ENCODE measurements around the gene MICAL3.
A peak's percentile ranks its signal among the peaks of the same experiment; 100 is the strongest.
"Not testable (repeated sequence)": the region's sequence is repeated elsewhere in the genome, so short reads cannot be mapped to it uniquely, and the experiment has no call there.

The MICAL3 gene

DNA sequence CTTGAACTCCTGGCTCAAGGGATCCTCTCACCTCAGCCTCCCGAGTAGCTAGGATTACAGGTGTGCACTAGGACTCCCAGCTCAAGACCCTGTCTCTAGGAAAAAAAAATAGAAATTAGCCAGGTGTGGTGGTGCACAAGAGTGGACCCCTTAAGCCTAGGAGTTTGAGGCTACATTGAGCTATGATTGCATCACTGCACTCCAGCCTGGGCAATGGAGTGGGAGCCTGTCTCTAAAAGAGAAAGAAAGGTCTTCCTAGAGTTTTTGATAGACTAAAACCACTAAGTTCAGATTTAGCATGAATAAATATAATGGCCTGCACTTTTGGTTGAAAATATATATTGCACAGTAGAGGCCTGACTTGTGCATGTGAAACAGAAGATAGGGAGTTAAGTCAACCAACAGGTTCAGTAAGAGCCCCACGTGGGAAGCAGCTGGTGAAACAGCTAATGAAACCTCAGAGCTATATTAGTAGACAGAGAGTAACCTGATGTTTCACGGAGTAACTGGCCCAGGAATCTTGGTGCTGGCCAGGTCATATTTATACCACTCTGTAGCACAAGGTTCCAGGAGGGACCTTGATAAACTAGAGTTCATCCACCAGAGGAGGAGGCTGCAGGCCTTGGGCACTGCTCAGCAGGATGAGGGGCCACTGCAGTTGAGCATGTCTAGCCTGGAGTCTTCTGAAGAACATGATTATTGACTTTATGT lies 4.6 kb upstream of the MICAL3 start:
- no peak for DNase-seq

DNA sequence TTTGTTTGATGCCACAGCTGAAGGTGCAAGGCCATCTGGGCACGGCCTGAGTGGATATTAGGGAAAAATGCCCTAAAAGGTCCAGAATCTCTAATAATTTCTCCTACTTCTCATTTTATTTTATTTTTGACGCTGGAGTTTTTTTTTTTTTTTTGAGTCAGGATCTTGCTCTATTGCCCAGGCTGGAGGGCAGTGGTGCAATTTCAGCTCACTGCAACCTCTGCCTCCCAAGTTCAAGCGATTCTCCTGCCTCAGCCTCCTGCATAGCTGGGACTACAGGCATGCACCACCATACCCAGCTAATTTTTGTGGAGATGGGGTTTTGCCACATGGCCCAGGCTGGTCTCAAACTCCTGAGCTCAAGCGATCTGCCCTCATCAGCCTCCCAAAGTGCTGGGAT lies 1.5 kb upstream of the MICAL3 start:
- not testable (repeated sequence) for DNase-seq

DNA sequence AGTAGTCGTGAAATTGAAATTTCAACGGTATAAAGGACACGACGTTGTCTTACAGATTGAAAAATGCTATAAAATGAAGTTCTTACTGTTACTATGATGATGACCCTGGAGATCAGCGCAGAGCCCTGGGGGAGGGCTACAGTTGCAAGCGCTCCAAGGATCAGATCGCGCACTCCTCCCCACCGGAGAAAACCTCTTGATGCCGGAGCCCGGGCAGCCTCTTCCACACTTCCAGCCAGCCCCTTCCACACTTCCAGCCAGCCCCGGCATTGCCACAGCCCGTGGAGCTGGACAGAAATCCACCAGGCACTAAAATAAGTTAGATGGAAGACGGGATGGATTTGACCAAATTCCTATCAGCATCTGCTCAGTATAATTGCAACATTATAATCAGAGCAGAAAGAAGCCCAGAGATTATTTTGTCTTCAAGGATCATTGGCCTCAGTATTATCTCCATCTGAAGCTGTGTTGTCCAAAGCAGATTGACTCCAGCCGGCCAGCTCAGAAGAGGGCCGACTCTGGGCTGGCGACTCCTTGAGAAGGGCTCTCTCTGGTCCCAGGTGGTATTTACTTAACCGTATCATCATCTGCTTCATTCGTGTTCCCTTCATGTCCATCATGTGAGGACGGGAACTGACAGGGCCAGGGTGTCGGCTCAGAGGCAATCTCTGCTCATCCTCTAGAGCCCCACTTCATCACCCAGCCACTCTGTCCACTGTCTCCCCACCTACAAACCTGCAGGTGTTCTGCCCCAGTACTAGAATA lies 777 bp upstream of the MICAL3 start:
- peak; percentile 14 for DNase-seq

DNA sequence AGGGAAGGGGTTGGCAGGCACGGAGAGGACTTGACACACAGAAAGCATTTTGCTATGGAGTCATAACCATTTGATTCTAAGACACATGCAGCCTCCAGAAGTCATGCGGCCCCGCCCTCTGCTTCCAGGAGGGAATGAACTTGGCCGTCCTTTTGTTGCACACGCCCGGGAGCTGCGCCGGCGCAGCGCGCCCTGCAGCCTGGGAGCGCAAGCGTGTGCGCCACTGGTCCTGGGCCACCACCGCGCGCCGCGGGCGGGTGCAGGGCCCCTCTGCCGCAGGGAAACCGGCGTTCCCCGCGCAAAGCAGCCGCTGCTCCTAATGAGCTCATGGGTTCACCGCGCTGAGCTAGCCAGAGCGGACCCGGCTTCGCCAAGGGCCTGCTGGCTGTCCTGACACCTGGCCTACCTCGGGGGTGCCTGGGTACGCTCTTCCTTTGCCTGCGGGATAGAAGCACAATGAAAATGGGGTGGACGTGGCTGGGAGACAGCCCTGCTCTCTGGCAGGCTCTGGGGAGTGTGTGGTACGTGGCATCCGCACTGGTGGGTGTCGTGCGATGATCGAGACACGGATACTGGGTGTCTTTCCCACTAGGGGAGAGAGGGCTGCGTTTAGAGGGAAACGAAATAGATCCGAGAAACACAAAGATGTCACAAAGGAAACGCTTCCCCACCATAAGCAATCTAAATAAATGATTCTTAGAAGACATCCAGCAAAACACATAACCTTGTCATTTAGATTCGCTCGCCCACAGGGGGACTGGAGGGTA lies 669 bp downstream of the MICAL3 start:
- peak; percentile 47 for DNase-seq

DNA sequence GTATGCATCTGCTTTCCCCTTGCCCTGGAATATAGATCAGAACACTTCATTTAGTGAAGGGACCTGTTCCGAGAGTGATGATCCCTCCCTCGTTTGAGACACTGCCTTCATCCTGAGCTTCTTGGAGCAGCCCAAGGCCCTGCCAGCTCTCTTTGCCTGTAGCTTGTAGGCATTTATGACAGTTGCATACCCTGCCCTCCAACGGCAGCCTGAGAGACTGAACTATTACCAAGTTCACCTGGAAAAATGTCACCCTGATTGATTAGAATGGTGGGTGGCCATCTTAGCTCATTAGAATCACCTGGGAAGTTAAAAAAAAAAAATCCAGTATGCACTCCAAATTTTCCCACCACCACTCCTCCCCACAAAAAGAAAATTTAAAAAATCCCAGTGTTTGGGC lies 1.5 kb downstream of the MICAL3 start:
- no peak for DNase-seq

DNA sequence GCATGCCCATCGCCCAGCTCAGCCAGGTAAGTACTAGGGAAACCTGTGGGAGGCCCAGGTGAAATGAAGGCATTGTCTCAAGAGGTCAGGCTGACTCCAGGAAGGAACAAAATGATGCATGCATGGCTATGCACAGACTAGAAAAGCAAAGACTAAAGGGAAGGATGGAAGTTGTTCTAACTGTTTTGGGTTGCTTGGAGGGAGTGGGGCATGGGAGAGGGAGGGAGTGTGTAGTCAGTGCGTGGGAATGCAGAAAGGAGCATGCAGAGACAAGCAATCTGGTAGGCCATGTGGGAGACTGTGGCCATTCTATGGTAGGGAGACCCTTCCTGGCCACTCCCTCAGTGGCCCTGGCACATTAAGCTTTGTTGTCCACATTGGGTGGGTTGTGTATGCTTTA lies 2.9 kb downstream of the MICAL3 start:
- DNase-seq: no peak

DNA sequence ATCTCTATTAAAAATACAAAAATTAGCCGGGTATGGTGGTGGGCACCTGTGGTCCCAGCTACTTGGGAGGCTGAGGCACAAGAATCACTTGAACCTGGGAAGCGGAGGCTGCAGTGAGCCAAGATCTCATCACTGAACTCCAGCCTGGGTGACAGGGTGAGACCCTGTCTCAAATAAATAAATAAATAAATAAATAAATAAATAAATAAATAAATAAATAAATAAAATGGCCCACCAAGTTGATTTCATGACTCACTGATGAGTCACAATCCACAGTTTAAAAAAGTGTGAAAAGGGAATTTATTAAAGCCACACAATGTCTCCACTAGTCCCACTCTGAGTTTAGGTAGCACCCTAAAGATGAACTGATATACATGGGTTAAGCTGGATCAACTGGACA lies 3.6 kb downstream of the MICAL3 start:
- not testable (repeated sequence) for DNase-seq

DNA sequence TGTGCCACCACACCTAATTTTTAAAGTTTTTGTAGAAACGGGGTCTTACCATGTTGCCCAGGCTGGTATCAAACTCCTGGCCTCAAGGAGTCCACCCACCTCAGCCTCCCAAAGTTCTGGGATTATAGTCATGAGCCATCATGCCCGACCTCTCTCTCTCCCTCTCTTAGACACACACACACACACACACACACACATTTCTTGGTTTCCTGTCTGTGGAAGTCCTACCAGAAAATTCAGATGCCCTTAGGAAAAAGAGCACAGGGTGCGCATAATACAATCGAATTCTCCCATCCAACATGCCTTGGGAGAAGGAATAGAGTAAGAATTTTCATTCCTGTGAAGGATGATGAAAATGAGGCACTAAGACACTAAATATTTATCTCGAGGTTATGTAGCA lies 10.4 kb downstream of the MICAL3 start:
- no peak for DNase-seq

DNA sequence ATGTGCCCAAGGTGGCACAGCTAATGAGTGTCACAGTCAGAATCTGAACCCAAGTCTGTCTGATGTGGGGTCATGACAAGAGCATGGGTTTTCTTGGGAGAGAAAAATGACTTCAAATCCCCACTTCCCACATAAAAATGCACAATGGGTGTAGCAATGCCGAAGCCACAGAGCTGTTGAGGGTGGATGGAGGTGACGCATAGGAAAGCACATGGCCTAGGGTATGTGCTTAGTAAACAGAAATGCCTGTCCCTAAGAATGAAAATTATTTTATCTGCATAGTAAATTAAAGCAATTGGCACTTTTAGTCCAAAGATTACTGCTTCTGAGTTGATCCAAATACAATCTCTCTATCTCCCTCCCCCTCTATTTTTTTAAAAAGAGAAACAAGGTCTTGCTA lies 10.9 kb downstream of the MICAL3 start:
- no peak for DNase-seq

DNA sequence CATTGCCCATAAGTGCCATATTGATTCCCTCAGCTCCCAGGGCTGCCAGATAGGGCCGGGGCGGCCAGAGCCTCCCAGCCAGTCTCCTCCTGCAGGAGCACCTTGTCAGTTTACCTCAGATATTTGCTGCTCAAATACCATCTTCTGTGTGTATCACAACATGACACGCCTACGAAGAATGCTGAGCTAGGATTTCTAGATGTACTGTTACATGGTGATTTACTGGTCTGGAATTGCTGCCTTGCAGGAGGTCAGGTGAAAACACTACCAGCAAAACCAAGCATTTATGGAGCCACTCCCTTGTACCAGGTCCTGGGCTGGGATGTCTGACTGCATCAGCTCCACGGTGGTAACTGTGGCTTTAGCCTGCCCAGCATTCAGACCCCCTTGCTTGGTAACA lies 11.8 kb downstream of the MICAL3 start:
- DNase-seq: no peak

DNA sequence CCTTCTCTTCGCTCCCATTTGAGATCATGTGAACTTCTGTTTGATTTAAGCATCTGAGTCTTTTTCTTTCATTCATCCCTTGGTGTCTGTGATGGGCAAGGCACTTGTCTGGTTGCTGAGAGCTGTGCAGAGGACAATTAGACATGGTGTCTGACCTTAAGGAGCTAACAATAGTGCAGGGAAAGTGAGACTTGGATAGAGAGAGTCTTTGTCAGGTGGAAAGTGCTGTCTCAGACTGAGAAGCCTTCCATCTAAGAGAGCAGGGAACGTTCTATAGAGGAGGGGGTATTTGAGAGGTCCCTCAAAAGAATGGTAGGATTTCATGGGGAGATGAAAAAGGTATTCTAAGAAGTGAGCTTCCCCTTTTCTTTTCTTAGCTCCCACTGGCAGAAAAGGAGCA lies 14.1 kb downstream of the MICAL3 start:
- no peak for DNase-seq

DNA sequence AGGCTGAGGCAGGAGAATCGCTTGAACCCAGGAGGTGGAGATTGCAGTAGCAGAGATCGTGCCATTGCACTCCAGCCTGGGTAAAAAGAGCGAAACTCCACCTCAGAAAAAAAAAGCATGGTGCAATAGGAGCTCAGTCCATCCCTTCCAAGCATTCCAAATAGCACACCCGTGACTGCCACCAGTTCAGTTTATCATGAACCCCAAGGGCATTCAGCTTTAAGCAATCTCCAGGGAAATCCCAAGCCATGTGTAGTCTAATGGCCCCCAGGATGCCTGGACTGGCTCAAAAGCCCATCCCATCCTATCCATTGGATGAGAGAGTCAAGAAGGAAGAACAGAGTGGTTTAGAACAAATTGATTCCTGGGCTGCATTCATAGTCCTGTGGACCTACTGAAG lies 16.2 kb downstream of the MICAL3 start:
- DNase-seq: no peak

DNA sequence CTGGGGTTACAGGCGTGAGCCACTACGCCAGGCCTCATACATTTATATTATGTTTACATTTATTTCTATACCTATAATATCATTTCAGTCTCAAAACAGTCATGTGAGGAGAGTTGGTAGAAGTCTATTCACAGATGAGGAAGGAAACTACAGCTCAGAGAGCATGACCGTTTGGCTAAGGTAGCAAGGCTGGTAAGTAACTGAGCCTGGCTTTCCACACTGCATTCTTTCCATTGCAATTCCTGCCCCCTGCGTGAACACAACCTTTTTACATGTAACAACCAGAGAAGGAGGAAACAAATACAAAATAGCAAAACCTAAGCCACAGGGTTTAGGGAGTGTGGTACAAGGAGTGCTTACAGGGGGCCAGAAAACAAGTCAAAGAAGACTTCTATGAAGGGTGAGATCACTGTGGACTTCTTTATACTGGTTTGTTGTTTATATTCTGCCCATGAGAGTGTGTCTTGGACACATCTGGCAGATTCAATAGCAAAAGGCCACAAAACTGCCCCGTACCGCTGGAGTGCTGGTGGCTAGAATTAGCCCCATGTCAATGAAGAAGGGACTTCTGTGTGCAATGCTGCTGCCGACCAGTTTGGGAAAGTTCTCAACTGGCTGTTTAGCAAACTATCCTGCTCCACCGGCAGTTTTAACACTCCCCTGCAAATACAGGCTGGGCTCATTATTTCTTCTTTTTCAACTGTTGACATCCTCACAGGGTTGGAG lies 19.0 kb downstream of the MICAL3 start:
- DNase-seq: no peak

DNA sequence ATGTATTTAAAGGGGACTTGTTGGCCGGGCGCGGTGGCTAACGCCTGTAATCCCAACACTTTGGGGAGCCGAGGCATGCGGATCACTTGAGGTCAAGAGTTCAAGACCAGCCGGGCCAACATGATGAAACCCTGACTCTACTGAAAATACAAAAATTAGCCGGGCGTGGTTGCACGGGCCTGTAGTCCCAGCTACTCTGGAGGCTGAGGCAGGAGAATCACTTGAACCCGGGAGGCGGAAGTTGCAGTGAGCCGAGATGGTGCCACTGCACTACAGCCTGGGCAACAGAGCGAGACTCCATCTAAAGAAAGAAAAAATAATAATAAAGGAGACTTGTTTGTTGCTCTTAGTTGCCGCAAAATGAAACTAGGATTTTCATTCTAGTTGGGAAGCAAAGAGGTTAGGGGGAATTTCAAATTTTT lies 22.5 kb downstream of the MICAL3 start:
- not testable (repeated sequence) for DNase-seq

DNA sequence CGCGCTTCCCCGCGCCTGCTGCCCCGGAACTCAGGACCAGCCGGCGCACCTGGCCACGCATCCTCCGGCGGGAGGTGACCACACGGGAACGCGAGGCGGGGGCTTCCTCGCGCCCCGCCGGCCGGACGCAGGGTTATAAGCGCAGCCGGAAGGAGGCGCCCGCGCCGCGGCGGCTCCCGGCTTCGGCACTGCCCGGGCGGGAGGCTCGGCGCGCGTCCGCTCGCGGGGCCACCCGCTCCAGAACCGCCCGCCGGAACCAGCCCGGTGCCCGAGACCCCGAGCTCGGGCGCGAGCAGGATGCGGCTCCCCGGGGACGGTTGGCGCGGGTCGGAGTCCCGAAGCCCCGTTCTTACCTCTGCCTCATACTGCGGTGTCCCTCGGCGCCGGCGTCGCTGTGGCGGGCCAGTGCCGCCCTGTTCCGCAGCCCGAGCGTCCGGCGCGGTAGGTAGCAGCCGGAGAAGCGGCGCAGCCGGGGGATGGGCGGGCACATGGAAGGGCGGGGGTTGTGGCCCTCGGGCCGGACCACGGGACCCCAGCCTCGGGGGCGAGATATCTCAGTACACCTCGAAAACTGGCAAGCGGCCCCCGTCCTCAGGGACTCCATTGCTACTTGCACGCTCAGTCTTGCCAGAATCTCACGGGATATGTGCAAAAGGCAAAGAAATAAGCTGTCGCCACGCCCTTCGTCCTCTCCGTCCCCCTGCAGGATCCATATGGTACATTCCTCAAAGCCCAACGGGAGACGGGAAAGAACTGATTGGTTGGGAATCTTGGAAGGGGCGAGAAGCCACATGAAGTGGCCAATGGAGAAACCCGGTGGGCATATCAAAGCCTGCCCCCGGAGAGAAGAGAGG lies 23.1 kb downstream of the MICAL3 start:
- peak; percentile 78 for DNase-seq

DNA sequence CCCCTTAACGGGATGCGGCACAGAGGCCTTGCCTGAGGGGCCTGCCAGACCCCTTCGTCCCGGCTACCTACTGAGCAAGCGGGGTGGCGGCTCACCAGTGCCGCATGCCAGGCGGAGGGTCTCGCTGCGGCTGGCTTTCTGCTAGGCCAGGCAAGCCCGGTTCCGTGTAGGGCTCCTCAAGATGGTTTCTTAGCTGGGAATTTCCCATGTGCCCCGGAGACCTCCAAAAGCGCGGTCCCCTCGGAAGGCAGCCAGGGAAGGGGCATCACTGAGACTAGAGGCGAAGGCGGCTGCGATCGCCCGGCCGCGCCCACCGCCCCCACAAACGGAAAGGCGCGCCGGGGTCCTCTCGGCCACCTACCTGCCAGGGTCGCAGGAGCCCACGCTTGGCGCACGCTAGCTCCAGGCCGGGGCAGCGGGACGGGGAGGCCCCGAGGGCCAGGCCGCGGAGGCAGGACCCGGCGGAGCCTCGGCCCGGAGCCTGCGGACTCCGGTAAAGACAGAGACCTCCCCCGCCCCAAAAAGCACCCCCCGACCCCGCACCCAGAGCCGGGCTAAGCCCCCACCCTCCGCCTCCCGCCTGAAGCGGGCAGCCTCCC lies 23.8 kb downstream of the MICAL3 start:
- peak; percentile 1 for DNase-seq

DNA sequence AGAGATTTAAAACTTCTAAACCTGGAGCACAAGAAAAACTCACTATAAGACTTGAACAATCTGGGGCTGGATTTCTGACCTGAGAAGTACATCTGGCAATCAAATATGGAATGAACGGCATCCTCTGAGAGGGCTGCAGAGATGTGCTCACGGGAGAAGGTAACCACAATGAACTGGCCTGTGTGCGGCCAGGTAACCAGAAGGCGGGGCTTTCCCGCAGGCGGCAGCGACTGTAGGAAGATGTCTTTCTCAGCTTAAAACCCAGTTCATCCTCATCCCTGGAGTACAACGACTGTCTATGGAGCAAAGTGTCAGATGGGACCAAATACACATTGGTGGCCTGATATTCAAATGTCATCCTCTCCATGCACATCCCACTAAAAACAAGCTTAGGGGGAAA lies 24.5 kb downstream of the MICAL3 start:
- DNase-seq: peak; percentile 0

DNA sequence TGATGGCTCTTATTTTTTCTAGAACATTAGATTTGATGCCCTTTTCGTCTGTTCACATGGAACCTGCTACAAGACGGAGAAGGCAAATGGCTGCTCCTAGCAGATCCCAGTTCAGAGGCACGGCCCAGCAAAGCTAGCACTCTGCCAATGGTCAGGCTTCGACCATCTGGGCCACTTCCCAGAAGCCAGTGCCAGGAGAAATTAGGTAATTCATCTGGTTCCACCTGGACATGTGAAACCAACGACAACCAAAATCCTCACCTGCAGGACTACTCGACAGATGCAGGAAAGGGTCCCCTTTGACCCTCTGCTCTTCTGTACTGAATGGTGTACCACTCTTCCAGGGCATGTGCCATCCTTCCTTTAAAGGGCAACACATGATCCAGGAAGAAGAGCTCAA lies 25.4 kb downstream of the MICAL3 start:
- no peak for DNase-seq

DNA sequence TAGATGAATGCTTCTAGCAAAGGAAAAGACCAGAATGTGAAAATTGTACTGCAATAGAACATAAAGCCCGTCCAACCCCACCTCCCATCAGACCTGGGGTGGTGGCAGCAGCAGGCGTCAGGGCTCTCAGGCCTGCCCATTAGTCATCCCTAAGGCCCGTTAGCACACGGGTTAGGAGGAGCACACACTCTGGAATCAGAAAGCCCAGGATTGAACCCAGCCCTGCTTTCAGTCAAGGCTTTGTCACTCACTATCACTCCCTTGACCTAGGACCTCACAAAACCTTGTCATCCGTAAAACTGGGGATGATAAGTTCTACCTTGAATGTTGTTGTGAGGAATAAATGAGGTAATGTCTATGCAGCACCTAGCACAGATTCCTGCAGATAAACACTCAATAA lies 26.9 kb downstream of the MICAL3 start:
- no peak for DNase-seq

DNA sequence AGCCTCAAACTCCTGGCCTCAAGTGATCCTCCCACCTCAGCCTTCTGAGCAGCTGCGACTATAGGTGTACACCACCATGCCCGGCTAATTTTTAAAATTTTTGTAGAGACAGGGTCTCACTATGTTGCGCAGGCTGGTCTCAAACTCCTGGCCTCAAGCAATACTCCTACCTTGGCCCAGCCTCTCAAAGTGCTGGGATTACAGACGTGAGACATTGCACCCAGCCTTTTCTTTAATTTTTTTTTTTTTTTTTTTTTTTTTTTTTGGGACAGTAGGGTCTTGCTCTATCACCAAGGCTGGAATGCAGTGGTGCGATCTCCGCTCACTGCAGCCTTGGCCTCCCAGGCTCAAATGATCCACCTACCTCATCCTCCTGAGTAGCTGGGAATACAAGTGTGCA lies 29.1 kb downstream of the MICAL3 start:
- DNase-seq: not testable (repeated sequence)

DNA sequence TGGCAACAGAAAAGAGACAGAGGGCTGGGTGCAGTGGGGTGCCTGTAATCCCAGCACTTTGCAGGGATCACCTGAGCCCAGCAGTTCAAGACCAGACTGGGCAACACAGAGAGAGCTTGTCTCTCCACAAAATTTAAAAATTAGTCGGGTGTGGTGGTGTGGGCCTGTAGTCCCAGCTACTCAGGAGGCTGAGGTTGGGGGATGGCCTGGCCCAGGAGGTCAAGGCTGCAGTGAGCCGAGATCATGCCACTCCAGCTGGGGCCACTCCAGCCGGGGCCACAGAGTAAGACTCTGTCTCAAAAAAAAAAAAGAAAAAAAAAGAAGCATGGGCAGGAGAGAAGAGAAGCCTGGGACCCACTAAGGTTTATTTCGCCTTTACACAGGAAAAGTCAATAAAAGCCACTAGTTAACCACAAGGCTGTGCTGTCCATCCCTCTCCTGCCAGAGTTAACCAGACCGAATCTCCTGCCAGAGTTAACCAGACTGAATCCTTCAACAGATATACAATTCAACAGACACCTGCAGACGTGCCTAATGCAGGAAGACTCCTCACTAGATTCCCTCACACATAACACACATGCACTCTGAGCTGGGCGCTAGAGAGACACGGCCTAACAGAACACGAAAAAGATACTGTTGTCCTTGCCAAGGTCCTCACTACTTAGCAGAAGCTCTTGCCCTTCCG lies 29.8 kb downstream of the MICAL3 start:
- DNase-seq: no peak
